Ectodermal cell (in vitro differentiated cells): ENCODE data around the gene UMAD1.

Source experiments
- H3K27ac ChIP-seq: 2 replicates; pipeline ENCODE4 v1.7.0; 2013; ENCODE audit warnings: mild to moderate bottlenecking, low read depth, low read length; ENCODE audit not compliant: insufficient read depth, poor library complexity, severe bottlenecking
- H3K27me3 ChIP-seq: 2 replicates; pipeline ENCODE4 v1.7.0; 2013; ENCODE audit warnings: mild to moderate bottlenecking, low read length; ENCODE audit not compliant: insufficient read depth, control insufficient read depth, poor library complexity, severe bottlenecking
- H3K36me3 ChIP-seq: one replicate; pipeline ENCODE4 v1.7.0; 2013; ENCODE audit warnings: low read length; ENCODE audit not compliant: control insufficient read depth, insufficient read depth
- H3K4me1 ChIP-seq: one replicate; pipeline ENCODE4 v1.7.0; 2013; ENCODE audit warnings: low read length; ENCODE audit not compliant: control insufficient read depth, insufficient read depth
- H3K4me3 ChIP-seq: 2 replicates; pipeline ENCODE4 v1.7.0; 2013; ENCODE audit warnings: low read depth, low read length, control low read depth; ENCODE audit not compliant: insufficient read depth
- H3K9me3 ChIP-seq: 2 replicates; pipeline ENCODE4 v1.7.0; 2013; ENCODE audit warnings: mild to moderate bottlenecking, low read length, moderate library complexity; ENCODE audit not compliant: control insufficient read depth
- whole genome bisulfite sequencing, 2 experiments: methylation state at CpG; one replicate each; pipeline ENCODE4 v1.1.7; 2013; ENCODE audit warnings: missing lambda C conversion rate in 2 of 2; 5-methylcytosine and 5-hydroxymethylcytosine counted together

UMAD1 gene

DNA sequence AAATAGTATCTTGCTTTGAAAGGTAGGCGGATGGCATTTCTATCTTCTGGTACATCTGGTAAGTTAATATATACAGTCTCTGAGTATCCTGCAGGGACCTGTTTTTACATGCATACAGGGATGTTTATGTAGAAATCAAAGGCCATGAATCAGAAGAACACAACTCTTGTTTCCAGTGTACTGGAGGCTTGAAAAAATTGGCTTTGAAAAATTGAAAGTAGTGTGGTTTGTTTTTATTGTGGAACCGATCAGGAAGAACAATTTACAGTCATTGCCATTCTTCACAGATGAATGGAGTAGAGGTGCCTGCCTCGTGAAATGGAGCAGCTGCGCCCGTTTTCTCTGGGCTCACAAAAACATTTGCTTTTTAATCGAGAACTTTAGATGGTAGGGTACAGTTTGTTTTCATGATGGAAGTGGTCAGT lies 131.9 kb downstream of the UMAD1 start:
- H3K27ac ChIP-seq, result no peak overlapping the region
- H3K4me1 ChIP-seq, result no peaks in the 10 kb centered on the region
- H3K27me3 ChIP-seq, result no peaks in the 10 kb centered on the region
- no peaks in the 10 kb centered on the region for H3K36me3 ChIP-seq
- WGBS, 2 experiments, result 71 to 79% methylated on average over 6 of the region's 6 CpGs
- H3K4me3 ChIP-seq, result no peak overlapping the region
- H3K9me3 ChIP-seq, result no peaks in the 10 kb centered on the region

DNA sequence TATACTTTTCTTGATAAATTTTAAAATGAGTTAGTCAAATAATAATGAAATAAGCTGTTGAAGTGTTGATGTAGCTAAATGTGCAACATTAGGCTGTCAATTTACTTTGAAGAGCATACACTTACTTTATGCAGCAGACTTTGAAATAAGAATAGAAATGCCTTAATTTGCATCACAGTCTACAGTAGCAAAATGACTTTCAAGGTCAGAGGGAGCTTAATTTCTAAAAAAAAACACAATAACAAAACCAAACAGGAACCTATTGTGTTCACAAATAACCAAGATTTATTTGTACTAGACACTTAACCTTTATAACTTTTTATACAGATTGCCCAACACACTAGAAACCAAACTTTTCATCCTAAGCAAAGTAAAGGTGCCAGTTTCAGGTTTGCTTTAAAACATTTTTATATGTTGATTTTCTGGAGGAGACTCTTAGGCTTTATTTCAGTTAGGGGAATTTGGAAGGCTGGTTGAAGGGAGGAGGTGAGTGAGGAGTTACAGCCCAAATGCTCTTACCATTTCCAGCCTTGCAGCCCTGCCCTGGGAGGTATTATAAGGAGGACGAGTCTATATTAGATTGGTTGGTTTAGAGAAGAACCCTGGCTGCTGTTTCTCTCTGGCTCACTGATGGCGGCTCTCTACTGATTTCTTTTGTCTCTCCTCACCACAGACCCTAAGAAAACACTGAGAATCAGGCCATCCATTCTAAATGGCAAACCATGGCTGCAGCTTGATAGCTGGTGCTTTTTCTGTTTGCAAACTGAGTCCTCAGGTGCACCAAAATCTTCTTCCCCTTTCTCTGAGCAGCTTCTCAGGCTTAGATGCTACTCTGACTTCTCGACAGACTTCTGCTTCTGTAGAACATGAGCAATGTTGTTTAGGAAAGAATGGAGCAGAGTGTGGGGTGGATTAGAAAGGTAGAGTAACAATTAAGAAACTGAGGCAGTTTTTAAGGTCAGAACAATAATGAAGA lies 133.1 kb downstream of the UMAD1 start:
- WGBS, 2 experiments, result 81 to 85% methylated on average over 2 to 3 of the region's 3 CpGs
- no peaks in the 10 kb centered on the region for H3K36me3 ChIP-seq
- no peak overlapping the region for H3K4me3 ChIP-seq
- H3K27me3 ChIP-seq, result no peaks in the 10 kb centered on the region
- H3K9me3 ChIP-seq, result no peaks in the 10 kb centered on the region
- H3K4me1 ChIP-seq, result no peaks in the 10 kb centered on the region
- no peak overlapping the region for H3K27ac ChIP-seq

DNA sequence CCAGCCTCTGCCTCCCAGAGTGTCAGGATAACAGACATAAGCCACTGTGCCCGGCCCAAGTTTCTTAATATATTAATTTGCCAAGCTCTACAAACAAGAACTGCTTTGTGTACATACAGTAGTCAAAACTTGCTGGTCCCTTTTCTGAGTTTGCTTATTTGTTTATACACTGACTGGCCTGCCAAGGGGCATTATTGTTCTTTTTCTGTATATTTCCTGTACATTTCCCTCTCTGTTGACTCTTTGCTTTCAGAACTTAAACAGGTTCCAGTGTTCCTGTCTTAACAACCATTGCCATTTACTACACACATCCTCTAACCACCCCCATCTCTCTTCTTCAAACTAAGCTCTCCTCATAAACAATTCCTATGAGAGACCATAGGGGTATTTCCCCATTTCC lies 139.3 kb downstream of the UMAD1 start:
- Histone ChIP-seq H3K4me3 (no peak overlapping the region), H3K36me3 (no peaks in the 10 kb centered on the region), H3K9me3 (no peaks in the 10 kb centered on the region), H3K4me1 (no peaks in the 10 kb centered on the region), H3K27ac (no peak overlapping the region), H3K27me3 (no peaks in the 10 kb centered on the region)
- WGBS, 2 experiments, result 93 to 100% methylated on average over 1 of the region's 1 CpG

DNA sequence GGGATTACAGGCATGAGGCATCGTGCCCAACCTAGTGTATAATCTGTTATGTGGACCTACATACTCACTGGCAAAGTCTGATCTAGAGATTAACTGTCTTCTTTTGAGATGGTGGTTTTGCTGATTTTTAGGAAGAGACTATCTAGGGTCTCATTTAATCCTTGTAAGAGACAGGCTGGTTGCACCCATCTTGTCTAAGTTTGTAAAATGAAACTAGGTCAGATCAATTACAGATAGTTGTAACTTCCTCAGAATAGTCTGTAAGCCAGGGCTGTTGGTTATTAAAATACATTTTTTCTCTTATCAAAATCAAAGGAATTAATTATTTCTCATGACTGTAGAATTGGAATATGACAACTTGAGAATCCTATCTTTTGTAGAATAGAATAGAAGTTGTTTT lies 142.4 kb downstream of the UMAD1 start:
- WGBS, 2 experiments, result 80 to 94% methylated on average over 1 of the region's 1 CpG
- H3K36me3 ChIP-seq, result no peaks in the 10 kb centered on the region
- H3K27ac ChIP-seq, result no peak overlapping the region
- H3K4me3 ChIP-seq, result no peak overlapping the region
- H3K27me3 ChIP-seq, result no peaks in the 10 kb centered on the region
- no peaks in the 10 kb centered on the region for H3K9me3 ChIP-seq
- no peaks in the 10 kb centered on the region for H3K4me1 ChIP-seq

DNA sequence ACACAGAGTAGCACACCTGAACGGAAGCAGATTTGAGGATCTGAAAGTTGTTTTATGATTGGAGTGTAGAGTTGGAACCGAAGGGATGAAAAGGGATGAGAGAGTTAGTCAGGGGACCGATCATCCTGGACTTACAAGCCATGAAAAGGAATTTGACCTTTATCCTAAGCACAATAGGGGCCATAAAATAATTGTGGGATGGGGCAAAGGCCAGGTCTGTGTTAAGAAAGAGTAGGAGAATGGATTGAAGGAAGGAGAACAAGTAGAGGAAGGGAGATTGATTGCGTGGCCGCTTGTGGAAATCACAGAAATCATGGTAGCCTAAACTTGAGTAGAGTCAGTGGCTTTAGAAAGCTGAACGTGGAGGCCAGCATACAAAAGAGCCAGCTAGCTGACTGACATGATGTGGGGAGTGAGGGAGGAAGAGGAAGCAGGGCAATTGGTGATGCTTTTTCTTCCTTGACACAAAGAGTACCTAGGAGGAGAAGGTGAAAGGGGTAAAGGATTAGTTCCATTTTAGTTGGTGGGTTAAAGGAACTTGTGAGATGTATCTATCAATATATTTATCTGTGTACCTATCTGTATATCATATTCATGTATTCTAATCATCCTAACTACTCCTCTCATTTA lies 144.9 kb downstream of the UMAD1 start:
- Histone ChIP-seq H3K4me3 (no peak overlapping the region), H3K36me3 (no peaks in the 10 kb centered on the region), H3K9me3 (no peaks in the 10 kb centered on the region), H3K27ac (peak overlapping the region; percentile 57), H3K27me3 (no peaks in the 10 kb centered on the region), H3K4me1 (no peaks in the 10 kb centered on the region)
- 82 to 86% methylated on average over 6 of the region's 6 CpGs for WGBS, 2 experiments

DNA sequence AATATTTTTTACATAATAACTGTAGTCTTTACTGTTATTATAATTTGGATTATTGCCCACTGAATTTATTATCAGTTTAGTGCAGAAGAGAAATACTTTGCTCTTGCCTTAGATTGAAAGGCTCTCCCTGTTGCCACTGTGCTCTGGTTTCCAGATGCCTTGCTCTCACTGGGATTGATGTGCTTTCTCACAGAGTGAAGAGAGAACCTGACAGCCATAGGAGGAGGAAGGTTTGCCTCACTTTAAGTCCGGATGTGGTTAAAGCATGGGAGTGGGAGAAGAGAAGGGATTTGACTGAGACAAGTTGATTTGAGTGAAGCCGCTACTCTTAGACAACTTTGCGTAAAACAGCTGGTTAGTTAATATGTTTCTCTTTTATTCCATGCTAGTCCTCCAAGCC lies 146.0 kb downstream of the UMAD1 start:
- no peaks in the 10 kb centered on the region for H3K9me3 ChIP-seq
- H3K4me3 ChIP-seq, result no peak overlapping the region
- H3K4me1 ChIP-seq, result no peaks in the 10 kb centered on the region
- H3K27ac ChIP-seq, result no peak overlapping the region
- WGBS, 2 experiments, result 92 to 94% methylated on average over 3 of the region's 3 CpGs
- no peaks in the 10 kb centered on the region for H3K27me3 ChIP-seq
- H3K36me3 ChIP-seq, result no peaks in the 10 kb centered on the region

DNA sequence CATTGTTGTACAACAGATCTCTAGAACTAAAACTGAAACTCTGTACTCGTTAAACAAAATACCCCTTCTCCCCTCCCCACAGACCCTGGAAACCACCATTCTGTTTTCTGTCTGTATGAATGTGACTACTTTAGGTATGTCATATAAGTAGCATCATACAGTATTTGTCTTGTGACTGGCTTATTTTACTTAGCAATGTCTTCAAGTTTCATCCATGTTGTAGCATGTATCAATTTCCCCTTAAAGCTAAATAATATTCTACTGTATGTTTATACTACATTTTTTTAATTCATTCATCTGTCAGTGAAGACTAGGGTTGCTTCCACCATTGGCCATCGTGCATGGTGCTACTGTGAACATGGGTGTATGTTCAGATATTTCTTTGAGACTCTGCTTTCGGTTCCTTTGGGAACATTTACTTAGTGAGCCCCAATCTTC lies 149.0 kb downstream of the UMAD1 start:
- 89 to 100% methylated on average over 2 of the region's 3 CpGs for WGBS, 2 experiments
- no peaks in the 10 kb centered on the region for H3K27me3 ChIP-seq
- no peaks in the 10 kb centered on the region for H3K4me1 ChIP-seq
- no peaks in the 10 kb centered on the region for H3K9me3 ChIP-seq
- no peak overlapping the region for H3K4me3 ChIP-seq
- H3K36me3 ChIP-seq, result no peaks in the 10 kb centered on the region
- no peak overlapping the region for H3K27ac ChIP-seq

DNA sequence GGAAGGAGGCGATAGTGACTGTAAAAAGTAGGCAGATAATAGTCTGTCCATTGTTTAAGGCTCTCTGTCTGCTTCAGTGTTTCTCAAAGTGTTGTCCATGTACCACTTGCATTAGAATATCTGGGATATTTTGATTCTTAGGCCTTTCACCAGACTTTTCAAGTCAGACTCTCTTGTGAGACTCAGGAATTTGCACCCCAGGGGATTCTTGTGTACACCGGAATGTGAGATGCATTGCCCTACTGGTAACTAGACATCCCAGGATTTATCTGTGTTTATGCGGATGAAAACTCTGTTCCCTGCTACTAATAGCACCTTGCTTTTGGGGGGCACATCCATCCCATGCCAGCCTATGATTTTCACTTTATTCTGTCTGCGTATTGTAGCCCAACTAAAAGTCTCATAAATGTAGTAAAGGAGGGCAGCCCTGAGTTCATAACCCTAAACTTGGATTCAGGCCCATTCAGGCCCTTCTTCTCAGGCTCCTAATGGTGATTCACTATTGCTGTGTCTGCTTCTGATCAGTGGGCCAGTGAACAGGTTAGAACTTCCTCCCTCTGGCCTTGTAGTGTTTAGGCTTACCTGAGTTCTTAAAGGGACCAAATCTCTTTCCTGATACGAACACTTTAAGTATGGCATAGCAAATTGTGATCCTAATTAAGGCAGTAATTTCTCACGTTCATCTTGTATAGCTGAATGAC lies 149.6 kb downstream of the UMAD1 start:
- 92 to 96% methylated on average over 6 of the region's 6 CpGs for WGBS, 2 experiments
- H3K36me3 ChIP-seq, result no peaks in the 10 kb centered on the region
- no peaks in the 10 kb centered on the region for H3K27me3 ChIP-seq
- no peaks in the 10 kb centered on the region for H3K9me3 ChIP-seq
- no peaks in the 10 kb centered on the region for H3K4me1 ChIP-seq
- H3K27ac ChIP-seq, result no peak overlapping the region
- no peak overlapping the region for H3K4me3 ChIP-seq

DNA sequence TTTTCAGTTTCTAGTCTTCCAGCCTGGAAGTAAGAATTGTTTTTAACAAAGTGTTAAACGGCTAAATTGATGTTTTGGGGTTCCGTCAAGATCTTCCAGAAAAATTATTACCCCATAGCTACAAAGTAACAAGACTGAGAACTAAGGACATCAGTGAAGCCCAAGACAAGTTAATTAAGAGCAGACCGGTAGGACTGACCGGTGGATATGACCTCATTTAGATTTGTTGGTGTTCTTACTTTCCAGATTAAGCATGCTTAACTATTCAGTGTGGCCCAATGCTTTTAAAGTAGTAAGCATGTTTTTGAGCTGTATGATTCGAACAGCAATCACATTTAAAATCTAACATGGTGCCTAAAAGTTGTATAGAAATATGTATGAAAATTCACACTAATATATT lies 151.0 kb downstream of the UMAD1 start:
- 91 to 100% methylated on average over 4 to 5 of the region's 5 CpGs for WGBS, 2 experiments
- H3K9me3 ChIP-seq, result no peaks in the 10 kb centered on the region
- no peaks in the 10 kb centered on the region for H3K36me3 ChIP-seq
- no peak overlapping the region for H3K4me3 ChIP-seq
- no peak overlapping the region for H3K27ac ChIP-seq
- H3K4me1 ChIP-seq, result no peaks in the 10 kb centered on the region
- no peaks in the 10 kb centered on the region for H3K27me3 ChIP-seq

DNA sequence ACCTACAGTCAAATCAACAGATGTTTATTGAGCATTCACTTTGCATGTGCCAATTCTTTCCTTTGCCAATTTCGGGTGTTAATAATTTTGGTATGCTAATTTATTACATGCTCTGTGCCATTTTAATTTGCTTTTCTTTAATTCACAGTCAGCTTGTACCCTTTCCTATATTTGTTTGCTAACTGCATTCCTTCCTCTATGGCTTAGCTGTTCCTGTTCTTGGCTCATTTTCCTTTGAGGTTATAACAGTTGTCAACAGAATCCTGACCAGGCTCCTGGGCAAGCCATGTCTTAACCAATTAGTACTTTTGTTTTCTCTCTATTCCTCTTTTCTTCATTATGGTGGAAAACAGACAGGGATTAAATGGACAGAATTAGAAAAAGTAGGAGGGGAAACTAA lies 151.5 kb downstream of the UMAD1 start:
- H3K36me3 ChIP-seq, result no peaks in the 10 kb centered on the region
- no CpG with 5 or more reads among the region's 1 CpG for WGBS, 2 experiments
- no peaks in the 10 kb centered on the region for H3K27me3 ChIP-seq
- no peaks in the 10 kb centered on the region for H3K4me1 ChIP-seq
- no peak overlapping the region for H3K4me3 ChIP-seq
- no peaks in the 10 kb centered on the region for H3K9me3 ChIP-seq
- H3K27ac ChIP-seq, result no peak overlapping the region
